Stimulated activated CD4-positive, alpha-beta T cell treated with anti-CD3 and anti-CD28 coated beads, Interleukin-4, amount 100 ng/mL, for 48 hours (primary cell): ENCODE results near the gene PIK3R6.

ENCODE experiments used
- DNase-seq, 2 donors: peaks; one replicate each; pipeline ENCODE4 v3.0.0-alpha.2; 2020; ENCODE audit warnings: low read depth in 2 of 2

PIK3R6 gene

DNA sequence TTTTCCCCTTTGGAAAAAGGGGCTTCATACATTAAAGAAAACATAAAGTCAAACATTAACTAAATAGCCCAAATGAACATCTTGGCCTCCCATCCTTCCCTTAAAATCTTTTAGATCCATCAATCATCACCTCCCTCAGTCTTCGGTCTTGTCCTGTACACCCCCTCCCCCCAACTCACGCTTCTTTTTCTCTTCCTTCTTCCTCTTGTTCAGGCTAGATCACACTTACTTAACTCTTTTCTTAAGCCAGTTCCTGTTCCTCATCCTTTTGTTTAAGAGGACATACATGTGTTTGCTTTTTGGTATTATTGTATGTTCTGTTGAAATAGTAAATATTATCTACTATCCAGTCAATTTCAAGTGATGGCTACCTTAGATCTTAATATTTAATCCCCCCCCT lies 73.8 kb downstream of the PIK3R6 start:
- DNase-seq, result no peak

DNA sequence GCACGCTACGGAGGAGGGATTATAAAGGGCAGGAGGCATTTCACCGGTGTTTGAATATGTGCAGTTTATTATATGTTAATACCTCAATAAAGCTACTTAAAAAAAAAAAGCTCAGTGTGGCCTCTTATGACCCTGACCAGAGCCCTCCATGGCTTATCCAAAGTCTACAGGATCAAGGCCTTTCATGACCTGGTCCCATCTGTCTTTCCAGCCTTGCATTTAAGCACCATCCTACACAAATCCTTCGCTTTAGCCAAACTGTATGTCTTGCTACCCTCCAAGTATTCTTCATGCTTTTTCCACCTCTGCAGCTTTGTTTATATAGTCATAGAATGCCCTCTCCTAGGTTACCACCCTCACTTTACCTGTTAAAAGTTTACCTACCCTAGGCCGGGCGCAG lies 74.8 kb downstream of the PIK3R6 start:
- DNase-seq, result no peak

DNA sequence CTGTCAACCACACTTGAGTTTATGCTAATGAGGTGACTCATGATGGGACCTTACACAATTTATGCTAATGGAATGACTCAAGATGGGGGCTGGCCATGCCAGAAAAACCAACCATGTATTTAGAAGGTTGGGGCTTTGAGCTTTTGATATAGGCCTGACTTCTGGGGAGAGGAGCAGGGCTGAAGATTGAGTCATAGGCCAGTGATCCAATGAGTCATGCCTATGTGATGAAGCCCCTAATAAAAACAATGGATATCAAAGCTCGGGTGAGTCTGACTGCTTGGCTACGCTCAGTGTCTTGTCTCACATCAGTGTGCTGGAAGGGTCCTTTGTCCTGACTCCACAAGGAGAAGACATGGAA lies 75.6 kb downstream of the PIK3R6 start:
- DNase-seq, result no peak

DNA sequence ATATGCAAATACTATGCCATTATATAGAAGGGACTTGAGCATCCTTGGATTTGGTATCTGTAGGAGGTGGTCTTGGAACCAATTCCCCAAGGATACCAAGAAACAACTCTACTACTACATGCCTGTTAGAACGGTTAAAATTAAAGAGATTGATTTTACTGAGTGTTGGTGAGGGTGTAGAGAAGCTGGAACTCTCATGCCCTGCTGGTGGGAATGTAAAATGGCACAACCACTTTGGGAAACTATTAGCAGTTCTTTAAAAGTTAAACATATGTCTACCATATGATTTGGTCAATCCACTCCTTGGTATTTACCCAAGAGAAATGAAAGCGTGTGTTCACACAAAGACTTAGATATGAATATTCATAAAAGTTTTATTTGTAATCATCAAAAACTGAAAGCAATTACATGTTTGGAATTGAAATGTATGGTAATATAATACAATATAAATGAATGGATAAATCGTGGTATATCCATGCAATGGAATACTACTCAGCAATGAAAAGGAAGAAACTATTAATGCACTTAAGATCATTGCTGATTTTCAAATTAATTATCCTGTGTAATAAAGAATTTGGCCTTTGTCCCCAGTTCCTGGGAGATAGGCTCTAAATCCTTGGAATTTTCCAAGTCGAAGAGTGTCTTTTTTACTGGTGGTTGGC lies 76.1 kb downstream of the PIK3R6 start:
- DNase-seq, result no peak

DNA sequence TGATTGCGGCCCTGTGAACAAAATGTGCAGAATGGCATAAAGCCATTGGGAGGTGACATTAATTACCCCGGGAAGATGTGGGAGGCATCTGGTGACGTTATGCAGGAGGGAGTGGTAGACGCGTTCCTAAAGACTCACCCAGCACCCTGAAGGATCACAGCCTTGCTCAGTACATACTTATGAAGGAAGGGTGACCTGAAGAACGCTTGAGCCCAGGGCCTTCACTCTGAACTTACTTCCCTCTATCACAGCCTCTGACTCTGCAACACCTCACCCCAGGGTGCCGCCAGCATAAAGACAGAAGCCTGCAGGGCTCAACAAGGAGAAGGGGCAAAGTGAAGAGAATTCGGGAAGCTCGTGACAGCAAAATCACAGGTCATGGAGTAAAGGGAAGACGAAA lies 77.7 kb downstream of the PIK3R6 start:
- DNase-seq, result no peak

DNA sequence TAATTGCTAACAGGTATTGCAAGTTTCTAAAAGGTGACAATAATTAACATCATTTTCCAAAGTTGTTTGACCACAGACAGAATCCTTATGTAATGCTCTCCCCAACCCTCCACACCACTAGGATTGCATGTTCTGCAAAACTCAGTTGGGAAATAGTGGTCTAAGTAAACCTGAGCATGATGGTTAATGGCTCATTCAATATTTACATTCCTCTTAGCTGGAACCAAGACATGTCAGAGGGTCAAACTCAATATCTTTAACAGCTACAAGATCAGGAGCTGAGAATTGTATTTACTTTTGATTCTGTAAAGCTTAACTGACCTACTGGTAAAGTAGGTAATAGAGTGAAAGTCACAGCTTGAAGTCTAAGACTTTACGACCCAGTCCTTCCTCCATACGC lies 78.5 kb downstream of the PIK3R6 start:
- no peak for DNase-seq

DNA sequence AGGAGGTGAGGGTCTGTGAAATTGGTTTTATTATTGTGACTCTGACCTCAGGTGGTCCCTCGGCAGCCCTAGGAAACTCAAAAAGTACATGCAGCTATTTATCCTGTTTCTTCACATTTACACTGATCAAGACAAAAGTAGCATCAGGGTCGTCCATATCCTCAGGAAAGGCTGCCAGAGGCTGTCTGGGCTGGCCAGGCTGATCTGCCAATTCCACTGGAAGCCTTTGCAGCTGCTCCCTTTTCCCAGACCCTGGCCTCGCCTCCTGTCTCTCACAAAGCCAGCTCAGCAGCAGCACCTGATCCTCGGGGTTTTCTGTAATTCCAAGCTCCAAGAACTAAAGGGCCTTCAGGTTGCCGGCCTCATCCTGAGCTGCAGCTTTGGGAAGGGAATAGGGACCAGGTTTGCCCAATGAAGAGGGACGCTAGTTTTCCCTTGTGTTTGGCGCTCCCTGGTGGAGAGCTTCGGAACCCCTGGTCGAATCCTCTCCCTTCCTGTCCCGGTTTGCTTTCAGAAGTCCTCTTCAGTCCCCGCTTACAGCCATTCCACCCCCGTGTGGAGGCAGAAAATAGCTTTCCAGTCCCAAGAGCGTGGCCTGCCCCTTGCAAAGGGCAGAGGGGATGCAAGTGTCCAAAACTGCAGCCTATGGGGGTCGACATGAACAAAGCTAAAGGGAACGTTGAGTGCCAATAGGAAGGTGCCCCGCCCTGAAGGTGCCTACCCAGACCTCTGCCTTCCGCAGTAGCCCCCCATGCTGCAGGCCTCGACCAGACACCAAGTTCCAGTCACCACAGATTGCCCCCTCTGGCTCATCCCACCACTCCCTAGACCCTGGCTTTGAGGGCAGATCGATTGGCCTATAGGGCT lies 81.7 kb downstream of the PIK3R6 start:
- DNase-seq, result peak; percentile 59 to 74

DNA sequence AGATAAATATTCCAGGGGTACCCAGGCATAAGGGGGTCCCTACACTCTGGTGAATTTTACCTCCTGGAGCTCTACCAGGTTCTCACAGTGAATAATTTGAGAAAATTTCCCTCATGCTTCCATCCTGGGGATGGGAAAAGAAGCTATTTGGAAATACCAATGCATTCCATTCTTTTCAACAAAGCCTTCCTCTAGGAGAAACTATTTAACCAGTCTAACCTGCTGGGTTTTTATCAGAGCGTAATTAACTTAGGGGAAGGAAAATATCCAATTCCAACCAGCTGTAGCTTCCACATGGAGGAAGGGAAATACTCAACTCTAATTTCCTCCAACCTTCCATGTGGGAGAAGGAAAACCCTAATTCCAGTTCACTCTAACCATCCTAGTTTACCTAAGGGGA lies 85.3 kb downstream of the PIK3R6 start:
- DNase-seq, result no peak

DNA sequence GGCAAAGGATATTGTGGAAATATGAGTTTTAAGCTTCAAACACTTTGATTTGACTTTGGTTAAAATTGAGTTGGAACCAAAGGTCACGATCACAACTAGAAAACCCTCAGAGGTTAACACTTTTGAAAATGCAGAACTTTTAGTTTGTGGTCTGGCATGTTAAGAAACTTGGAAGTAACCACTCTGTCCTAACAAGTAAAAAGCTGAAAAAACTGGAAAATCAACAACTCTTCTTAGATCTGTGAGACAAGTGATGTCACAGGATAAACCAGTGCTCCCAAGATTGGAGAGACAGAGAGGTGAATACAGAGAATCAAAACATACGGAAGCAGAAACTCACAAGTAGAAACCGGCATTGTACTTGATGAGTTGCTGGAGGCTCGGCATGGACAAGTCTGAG lies 85.7 kb downstream of the PIK3R6 start:
- DNase-seq, result no peak

DNA sequence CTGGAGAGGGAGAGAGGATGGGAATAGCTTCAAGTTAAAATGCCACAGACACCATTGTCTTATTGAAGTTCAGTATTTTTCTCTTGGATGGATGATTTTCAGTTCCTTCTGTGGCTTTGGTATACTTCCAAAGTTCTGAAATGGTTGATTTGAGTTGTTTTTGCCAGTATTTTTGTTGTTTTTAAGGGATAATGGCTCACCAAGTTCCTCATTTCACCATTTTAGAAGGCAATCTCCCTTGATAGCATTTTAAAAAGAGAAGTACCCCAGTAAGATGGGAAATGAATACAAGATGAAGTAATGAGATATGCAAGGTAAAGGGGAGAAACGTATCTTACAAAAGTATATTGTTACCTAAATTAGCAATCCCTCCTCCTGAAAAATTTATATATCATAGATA lies 90.6 kb downstream of the PIK3R6 start:
- DNase-seq, result no peak

DNA sequence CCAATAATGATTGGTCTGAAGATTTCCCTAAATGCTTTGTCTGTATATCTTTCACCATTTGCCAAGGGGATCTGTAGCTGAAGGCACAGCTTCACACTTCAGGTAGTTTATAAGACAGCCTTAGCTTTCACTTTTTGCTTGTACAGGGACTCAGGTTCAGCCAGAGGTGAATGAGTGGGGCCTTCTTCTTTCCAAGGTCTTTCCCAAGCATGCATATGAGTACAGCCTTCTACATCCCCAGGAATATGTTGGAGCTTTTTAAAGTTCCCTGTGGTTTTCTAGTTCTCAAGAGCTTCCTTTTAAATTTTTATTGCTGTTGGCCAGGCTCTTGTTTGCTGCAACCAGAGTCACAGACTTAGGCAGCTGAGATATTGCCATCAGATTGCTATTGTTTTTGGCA lies 91.2 kb downstream of the PIK3R6 start:
- DNase-seq, result no peak

DNA sequence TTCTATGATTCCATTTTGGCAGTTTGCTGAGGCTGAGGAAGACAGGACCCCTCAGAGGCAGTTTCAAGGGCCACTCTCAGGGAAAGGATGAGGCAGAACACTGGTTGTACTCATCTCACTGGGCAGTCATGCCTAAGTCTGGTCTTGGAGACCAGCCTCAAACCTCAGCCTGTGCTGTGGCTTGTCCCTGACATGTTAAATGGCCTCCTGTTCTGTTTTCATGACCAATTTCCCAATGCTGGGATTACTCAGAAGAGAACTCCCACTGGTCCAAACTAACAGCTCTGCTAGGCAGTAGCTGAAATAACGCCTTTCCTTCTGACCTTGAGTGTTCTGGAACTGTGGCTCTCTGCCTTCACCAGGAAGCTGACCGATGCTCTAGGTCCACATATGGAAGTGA lies 100.7 kb downstream of the PIK3R6 start:
- no peak for DNase-seq

DNA sequence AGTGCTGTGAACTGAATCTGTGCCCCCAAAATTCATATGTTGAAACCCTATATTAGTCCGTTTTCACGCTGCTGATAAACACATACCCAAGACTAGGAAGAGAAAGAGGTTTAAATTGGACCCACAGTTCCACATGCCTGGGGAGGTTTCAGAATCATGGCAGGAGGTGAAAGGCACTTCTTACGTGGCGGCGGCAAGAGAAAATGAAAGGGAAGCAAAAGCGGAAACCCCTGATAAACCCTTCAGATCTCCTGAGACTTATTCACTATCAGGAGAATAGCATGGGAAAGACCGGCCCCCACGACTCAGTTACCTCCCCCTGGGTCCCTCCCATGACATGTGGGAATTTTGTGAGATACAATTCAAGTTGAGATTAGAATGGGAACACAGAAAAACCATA lies 105.5 kb downstream of the PIK3R6 start:
- no peak for DNase-seq

DNA sequence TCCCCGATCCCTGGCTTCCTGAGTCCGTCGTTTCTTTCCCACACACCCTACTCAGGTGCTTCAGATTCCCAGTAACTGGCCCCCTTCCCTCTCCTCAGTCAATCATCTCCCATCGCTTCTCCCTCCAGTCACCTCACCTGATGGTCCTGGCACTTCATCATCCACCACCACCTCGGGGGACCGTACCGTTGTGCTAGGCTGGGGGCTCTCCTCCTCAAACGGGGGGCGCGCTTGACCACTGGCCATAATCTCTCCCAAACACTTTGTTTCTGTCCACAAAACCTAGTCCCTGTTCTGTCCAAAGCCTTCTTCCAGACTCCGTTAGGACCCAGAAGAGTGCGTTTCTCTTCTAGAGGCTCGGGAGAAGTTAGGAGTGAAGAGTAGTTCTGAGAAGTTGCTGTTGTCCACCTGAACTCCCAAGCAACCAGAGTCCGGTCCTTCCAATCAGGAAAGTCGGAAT lies 109.3 kb downstream of the PIK3R6 start, which contains the start of gene SPDYE4:
Gene SPDYE4, minus strand, starts transcription at position 410 of the 460 bp plus-strand sequence. Its CDS starts 164 bp downstream, at position 246.
- no peak for DNase-seq

DNA sequence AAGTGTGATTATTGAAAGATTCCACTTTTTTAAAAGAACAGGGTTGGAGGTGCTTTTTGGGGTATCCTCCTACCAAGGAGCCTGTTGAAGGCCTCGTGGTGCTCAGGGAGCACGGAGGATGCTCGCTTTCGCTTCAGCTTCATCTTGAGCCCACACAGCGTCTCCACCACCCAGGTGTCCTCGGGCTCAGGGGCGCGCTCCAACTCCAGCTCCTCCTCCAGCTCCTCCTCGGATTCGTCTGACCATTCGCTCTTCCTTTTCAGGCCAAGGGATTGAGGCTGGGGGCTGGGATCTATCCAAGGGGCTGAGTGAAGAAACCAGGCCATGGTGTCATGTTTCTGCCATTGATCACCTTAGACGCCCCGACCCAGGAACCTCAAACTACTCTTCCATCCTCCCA lies 110.3 kb downstream of the PIK3R6 start:
- no peak for DNase-seq

DNA sequence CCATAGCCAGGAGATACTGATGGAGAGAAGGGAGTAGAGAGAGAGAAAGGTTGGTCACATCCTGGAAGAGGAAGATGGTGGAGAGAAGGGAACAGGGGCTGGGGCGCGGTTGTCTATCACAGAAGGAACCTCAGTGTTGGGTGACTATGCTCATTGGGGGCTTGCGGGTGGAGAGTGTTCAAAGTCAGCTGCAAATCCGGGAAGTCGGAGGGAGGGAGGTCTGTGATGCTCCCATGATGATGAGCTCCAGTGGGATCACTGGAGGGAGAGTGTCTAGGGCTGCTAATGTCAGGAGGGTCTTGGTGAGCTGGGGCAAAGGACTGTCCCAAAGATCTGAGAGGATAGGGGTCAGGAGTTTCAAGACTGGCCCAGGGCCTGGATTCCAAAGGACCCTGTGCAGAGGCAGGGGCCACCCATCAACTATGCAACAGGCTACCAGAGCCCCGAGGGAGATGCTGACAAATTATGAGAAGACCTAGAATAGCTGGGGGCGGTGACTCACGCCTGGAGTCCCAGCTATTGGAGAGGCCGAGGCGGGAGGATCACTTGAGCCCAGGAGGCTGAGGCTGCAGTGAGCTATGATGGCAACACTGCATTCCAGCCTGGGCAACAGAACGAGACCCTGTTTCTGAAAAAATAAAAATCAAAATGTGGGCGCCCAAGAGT lies 111.8 kb downstream of the PIK3R6 start:
- DNase-seq, result no peak

DNA sequence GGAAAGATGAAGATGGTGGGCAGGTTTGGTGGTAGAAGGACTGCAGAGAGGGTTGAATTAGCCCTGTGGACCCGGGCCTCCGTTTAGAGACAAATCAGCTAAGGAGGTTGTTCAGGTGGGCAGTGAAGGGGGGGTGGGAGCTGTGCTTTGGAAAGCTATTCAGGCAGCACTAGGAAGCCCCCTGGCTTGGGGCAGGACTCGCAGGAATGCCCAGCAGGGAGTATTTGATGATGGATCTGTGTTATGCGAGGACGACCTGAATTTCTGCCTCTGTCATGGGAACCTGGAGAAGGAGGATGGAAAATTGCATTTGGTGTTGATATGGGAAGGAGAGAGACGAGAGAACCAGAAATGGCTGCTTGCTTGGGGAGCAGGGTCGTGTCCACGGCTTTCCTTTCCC lies 112.6 kb downstream of the PIK3R6 start:
- no peak for DNase-seq

DNA sequence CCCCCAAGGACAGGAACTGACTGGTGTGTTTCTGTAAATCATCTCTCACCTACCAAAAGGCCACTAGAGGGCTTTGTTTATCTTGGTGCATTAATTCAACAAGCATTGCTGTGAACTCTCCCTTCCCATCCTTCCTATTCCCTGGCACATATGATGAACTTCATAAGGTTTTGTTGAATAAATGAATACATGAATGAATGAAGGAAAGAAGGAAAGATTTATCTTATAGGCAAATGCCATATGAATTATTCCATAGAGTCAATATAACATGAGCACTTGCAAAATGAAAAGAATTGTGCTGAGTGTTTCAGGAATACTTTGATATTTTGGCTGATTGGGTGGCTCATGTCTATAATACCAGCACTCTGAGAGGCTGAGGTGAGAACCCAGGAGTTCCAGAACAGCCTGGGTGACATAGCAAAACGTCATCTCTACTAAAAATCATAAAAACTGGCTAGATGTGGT lies 113.5 kb downstream of the PIK3R6 start:
- DNase-seq, result no peak

DNA sequence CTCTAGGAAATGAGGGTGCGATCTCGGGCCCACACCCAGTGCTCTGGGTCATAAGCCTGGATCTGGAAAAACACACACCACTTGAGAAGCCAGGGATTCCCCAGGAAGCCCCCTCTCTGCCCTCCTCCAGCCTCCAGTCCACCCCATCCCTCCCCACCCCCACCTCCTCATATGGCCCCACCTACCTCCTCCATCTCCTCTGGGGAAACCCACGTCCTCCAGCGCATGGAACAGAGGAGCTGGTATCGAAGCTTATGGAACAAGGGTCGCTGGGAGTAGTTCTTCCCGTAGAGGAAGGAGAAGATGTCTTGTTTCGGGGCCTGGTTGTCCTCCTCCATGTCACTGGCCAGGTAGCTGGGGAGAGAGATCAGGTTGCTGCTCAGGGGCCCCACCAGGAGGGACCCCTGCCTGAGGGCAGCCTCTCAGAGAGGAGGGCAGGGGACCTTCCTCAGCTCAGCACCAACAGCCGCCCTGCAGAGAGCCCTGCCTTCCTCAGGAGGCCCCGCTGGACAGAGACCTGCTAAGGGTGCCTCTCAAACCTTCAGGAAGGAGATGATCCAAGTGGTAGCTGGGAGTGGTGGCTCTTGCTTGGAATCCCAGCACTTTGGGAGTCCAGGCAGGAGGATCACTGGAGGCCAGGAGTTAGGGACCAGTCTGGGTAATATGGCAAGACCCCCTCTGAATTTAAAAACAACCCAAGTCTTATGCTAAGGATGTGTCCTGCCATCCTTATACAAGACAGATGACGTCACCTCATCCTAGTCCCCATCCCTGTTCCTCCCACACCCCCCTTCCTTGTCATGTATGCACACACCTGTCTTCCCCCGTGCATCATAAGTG lies 114.1 kb downstream of the PIK3R6 start:
- no peak for DNase-seq
